ENCODE data around the gene C2orf92.

The C2orf92 gene

DNA sequence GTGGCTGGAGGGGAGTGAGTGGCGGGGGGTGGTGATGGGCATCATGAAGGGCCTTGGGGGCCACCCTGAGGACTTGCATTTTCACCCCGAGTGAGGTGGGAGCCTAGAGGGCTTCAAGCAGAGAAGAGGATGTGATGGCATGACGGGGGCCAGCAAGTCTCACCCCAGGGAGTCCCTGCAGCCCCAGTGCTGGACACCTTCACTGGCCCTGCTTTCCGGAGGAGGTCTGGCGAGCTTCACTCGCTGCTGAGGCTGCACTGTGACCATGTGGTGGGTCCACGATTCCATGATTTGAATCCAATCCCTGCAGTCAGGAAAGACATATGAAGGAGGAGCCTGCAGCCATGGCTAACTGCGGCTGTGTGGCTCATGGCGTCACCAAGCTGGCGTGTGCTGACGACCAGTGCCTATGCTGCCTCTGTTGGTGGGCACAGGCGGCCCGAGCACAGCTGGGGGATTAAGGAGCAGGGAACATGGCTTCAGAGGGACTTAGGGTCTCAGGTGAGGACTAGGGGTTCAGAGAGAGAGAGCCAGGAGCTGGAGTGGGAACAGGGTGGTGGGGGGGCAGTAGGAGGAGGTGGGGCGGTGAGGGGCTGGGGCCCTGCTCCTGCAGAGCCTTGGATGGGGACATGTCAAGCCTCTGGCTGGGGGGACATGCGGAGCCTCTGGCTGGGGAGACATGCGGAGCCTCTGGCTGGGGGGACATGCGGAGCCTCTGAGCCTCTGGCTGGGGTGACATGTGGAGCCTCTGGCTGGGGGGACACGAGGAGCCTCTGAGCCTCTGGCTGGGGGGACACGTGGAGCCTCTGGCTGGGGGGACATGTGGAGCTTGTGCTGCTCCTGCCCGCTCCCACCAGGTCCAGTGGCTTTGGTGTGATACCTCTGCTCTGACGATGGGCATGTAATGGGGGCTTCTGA, 47.4 kb downstream of the C2orf92 start:
- no peaks in the 10 kb centered on the region for H3K9me3 ChIP-seq (ENCODE audit: insufficient read depth, low read depth, low read length)
- H3K27me3 ChIP-seq (ENCODE audit: insufficient read depth, low read length) = no peaks in the 10 kb centered on the region
- no peaks in the 10 kb centered on the region for H3K36me3 ChIP-seq (ENCODE audit: insufficient read depth, low read length)
- WGBS = 92% methylated on average over 21 of the region's 21 CpGs
- H3K9ac ChIP-seq (ENCODE audit: low read depth, low read length) = no peak overlapping the region
- H3K4me3 ChIP-seq (ENCODE audit: low read length) = no peak overlapping the region
- H3K27ac ChIP-seq (ENCODE audit: low read depth, low read length) = no peak overlapping the region
- H3K4me1 ChIP-seq (ENCODE audit: insufficient read depth, low read length) = peaks cover 10% of the 10 kb centered on the region

DNA sequence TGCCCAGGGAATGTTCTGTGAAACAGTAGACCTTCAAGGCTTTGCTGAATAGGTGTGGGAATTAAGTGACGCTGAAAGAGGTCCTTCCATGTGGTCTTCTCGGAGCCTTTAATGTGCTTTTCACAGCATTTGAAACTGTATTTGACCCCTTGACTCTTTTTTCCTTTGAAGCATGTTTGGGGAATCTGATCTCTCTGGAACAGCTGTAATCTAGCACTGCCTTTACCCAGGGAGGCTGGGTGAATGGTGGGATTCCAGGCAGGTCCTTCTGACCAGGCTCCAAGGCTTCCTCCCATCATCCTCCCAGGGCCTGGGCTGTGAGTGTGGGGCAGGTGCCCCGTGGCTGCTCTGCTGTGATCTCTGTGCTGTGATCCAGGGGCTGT, 48.1 kb downstream of the C2orf92 start:
- Histone ChIP-seq H3K27ac (ENCODE audit: low read depth, low read length) (no peak overlapping the region), H3K4me1 (ENCODE audit: insufficient read depth, low read length) (peaks cover 10% of the 10 kb centered on the region), H3K9ac (ENCODE audit: low read depth, low read length) (no peak overlapping the region), H3K9me3 (ENCODE audit: insufficient read depth, low read depth, low read length) (no peaks in the 10 kb centered on the region), H3K4me3 (ENCODE audit: low read length) (no peak overlapping the region), H3K36me3 (ENCODE audit: insufficient read depth, low read length) (no peaks in the 10 kb centered on the region), H3K27me3 (ENCODE audit: insufficient read depth, low read length) (no peaks in the 10 kb centered on the region)
- WGBS = 94% methylated on average over 3 of the region's 3 CpGs

DNA sequence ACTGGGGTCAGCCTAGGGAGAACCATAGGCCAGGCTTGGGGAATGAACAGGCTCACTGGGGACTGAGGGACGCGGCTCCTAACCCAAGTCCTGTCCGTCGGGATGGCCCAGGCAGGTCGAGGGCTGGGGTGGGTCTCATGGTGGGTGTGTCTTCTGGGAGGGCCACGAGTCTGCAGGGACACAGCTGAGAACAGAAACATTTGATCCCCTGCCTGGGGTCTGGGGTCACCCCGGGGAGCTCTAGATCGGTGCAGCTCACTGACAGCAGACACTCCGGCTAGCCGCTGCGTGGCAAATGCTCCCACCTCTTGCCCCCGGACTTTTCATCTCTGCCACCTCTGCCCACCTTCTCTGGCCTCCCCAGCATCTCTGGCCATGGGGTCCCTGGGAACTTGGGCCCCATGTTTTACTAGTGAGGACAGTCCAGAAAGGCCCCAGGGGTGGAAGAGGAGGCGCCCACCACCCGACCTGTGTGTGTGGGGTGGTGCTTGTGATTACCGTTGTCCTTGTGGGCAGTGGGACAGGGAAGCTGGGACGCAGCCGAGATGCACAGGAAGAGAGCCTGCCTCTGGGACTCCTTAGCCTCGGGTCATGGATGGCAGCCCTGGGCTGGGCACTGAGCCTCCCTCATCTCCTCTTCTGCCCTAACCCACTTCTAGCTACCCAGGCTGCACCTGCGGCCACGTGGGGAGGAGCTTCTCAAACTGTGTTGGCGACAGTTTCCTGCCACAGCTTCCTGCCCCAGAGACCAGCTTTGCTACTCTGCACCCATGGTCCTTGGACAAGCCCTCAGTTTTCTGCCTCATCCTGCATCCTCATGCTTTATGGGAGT, 48.8 kb downstream of the C2orf92 start:
- no peak overlapping the region for H3K27ac ChIP-seq (ENCODE audit: low read depth, low read length)

DNA sequence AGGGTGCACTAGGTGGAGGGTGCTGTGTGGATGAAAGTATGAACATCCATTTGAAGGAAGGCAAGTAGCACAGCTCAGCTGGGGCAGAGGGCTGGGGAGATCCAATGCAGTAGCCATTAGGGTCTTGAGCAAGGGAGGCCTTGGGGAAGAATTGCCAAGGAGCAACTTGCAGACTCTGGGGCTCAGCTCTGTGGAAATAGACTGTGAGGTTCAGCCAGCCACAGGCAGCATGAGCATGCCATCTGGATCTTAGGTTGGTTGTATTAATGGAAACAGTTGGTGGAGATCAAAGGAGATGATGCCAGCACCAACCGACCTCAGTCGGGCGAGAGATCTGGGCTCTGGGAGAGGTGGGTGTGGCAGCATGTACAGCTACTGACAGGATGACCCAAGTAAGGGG, 49.4 kb downstream of the C2orf92 start:
- H3K4me1 ChIP-seq (ENCODE audit: insufficient read depth, low read length) = peaks cover 10% of the 10 kb centered on the region
- no peak overlapping the region for H3K27ac ChIP-seq (ENCODE audit: low read depth, low read length)
- H3K9ac ChIP-seq (ENCODE audit: low read depth, low read length) = no peak overlapping the region
- no peaks in the 10 kb centered on the region for H3K36me3 ChIP-seq (ENCODE audit: insufficient read depth, low read length)
- H3K4me3 ChIP-seq (ENCODE audit: low read length) = no peak overlapping the region
- no peaks in the 10 kb centered on the region for H3K27me3 ChIP-seq (ENCODE audit: insufficient read depth, low read length)
- H3K9me3 ChIP-seq (ENCODE audit: insufficient read depth, low read depth, low read length) = no peaks in the 10 kb centered on the region
- 94% methylated on average over 3 of the region's 3 CpGs for WGBS

More for the DNA sequence above, 48.8 kb downstream of the C2orf92 start:
- WGBS = 91% methylated on average over 21 of the region's 21 CpGs
- H3K9ac ChIP-seq (ENCODE audit: low read depth, low read length) = no peak overlapping the region
- no peaks in the 10 kb centered on the region for H3K27me3 ChIP-seq (ENCODE audit: insufficient read depth, low read length)
- H3K4me1 ChIP-seq (ENCODE audit: insufficient read depth, low read length) = peaks cover 10% of the 10 kb centered on the region
- H3K9me3 ChIP-seq (ENCODE audit: insufficient read depth, low read depth, low read length) = no peaks in the 10 kb centered on the region
- H3K36me3 ChIP-seq (ENCODE audit: insufficient read depth, low read length) = no peaks in the 10 kb centered on the region
- no peak overlapping the region for H3K4me3 ChIP-seq (ENCODE audit: low read length)

DNA sequence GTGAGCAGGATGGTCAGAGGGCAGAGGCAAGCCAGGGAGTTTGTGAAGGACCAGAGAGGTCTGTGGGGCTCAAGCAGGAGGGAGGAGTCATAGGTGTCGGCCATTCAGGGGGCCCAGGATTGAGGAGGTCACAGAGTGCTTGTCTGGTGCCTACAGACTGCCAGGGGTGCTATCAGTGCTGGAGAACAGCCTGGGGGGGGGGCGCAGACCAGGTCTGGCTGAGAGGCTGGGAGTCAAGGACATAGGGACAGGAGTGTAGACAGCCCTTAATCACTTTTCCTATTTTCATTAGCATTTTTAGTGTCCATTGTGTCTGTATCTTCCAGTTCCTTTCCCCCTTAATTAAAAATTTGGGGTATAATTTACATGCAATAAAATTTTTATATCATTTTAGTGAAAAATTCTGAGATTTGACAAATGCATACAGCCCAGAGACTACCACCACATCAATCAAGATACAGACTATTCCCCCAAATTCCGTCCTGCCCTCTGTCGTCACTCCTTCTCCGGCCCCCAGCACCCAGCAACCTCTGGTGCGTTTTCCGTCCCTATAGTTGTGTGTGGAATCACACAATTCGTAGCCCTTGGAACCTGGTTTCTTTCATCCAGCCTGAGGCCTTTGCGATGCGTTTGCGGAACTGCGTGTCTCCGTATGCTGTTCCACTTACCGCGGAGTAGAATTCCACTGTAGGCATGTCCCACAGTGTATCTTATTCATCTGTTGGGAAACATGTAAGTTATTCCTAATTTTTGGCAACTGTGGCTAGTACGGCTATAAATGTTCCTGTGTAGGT, 50.0 kb downstream of the C2orf92 start:
- Histone ChIP-seq H3K36me3 (ENCODE audit: insufficient read depth, low read length) (no peaks in the 10 kb centered on the region), H3K27ac (ENCODE audit: low read depth, low read length) (no peak overlapping the region), H3K27me3 (ENCODE audit: insufficient read depth, low read length) (no peaks in the 10 kb centered on the region), H3K9ac (ENCODE audit: low read depth, low read length) (no peak overlapping the region), H3K4me3 (ENCODE audit: low read length) (no peak overlapping the region), H3K9me3 (ENCODE audit: insufficient read depth, low read depth, low read length) (no peaks in the 10 kb centered on the region), H3K4me1 (ENCODE audit: insufficient read depth, low read length) (peaks cover 10% of the 10 kb centered on the region)
- 94% methylated on average over 16 of the region's 16 CpGs for WGBS

DNA sequence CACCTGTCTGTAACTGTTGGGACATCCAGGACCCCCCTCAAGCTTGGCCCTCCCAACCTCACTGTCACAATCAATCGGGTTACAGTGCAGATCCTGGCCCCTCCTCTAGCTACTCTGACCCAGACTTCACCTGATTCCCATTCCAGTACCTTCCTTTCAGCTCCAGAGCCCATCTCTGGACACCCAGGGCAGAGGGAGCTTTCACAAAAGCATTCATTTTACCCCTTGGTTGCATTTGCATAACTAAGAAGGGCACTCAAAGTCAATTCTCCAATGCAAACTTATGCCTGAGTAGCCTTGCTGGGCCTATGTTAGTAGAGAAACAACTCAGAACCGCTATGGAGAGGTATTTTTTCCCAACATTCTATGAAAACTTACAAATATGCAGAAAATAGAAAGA, 51.2 kb downstream of the C2orf92 start:
- no peak overlapping the region for H3K9ac ChIP-seq (ENCODE audit: low read depth, low read length)
- no peaks in the 10 kb centered on the region for H3K27me3 ChIP-seq (ENCODE audit: insufficient read depth, low read length)
- no peak overlapping the region for H3K4me3 ChIP-seq (ENCODE audit: low read length)
- H3K4me1 ChIP-seq (ENCODE audit: insufficient read depth, low read length) = peaks cover 10% of the 10 kb centered on the region
- H3K9me3 ChIP-seq (ENCODE audit: insufficient read depth, low read depth, low read length) = no peaks in the 10 kb centered on the region
- no peaks in the 10 kb centered on the region for H3K36me3 ChIP-seq (ENCODE audit: insufficient read depth, low read length)
- 32% methylated on average over 2 of the region's 2 CpGs for WGBS
- peak overlapping the region; percentile 4; the same call in 1 of the 2 replicates for H3K27ac ChIP-seq (ENCODE audit: low read depth, low read length)

DNA sequence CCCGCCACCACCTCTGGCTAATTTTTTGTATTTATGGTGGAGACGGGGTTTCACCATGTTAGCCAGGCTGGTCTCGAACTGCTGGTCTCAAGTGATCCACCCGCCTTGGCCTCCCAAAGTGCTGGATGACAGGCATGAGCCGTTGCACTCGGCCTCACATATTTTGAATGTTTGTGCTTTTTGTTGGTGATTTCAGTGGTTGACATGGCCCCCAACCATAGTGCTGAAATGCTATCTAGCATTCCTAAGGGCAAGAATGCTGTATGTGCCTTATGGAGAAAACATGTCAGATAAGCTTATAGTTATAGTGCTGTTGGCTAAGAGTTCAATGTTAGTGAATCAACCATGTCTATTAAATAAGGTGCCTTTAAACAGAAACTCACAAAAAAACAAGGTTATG, 52.7 kb downstream of the C2orf92 start:
- Histone ChIP-seq H3K9ac (ENCODE audit: low read depth, low read length) (no peak overlapping the region), H3K9me3 (ENCODE audit: insufficient read depth, low read depth, low read length) (no peaks in the 10 kb centered on the region), H3K4me1 (ENCODE audit: insufficient read depth, low read length) (peaks cover 10% of the 10 kb centered on the region), H3K27ac (ENCODE audit: low read depth, low read length) (no peak overlapping the region), H3K36me3 (ENCODE audit: insufficient read depth, low read length) (no peaks in the 10 kb centered on the region), H3K27me3 (ENCODE audit: insufficient read depth, low read length) (no peaks in the 10 kb centered on the region), H3K4me3 (ENCODE audit: low read length) (no peak overlapping the region)
- 94% methylated on average over 6 of the region's 6 CpGs for WGBS

DNA sequence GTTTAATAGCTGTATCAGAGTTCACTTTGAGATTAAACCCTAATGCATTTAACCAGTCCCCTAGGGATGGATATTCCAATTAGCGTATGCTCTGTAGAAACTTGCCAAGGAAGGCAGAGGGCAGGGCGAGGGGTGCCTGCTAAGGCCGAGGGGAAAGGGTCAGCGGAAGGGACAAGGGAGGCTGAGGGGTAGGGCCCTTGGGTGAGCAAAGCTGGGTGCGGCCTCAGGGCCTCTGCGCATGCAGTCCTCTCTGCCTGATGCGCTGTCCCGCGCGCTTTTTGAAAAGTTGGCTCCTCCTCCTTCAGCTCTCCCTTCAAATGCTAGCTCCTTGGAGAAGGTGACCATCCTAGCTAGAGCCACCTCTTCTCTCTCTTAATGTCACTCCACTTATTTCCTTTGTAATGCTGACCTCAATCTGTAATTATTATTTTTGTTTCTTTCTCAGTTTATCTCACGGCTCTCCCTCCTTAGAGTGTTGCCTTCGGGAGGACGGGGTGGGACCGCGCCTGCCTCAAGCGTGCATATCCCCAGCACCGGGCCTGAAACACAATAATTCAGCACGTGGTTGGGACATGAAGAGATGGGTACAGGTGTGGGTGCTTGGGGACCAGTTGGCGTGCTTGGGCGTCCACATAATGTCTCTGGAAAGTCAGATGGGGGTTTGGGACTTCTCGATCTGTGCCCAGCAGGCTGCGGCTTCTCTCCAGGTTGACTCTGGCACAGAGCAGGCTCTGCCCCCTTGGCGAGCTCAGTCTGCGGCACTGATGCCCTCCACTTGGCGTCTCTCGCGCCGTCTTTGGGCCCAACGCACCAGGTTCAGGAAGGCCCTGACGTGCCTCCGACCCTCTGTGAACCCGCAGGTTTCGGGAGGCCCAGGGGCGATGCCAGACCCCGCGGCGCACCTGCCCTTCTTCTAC, 53.9 kb downstream of the C2orf92 start:
- Histone ChIP-seq H3K36me3 (ENCODE audit: insufficient read depth, low read length) (no peaks in the 10 kb centered on the region), H3K4me1 (ENCODE audit: insufficient read depth, low read length) (peaks cover 10% of the 10 kb centered on the region), H3K4me3 (ENCODE audit: low read length) (no peak overlapping the region), H3K9me3 (ENCODE audit: insufficient read depth, low read depth, low read length) (no peaks in the 10 kb centered on the region), H3K27ac (ENCODE audit: low read depth, low read length) (no peak overlapping the region), H3K27me3 (ENCODE audit: insufficient read depth, low read length) (no peaks in the 10 kb centered on the region), H3K9ac (ENCODE audit: low read depth, low read length) (no peak overlapping the region)
- WGBS = 96% methylated on average over 37 of the region's 37 CpGs

DNA sequence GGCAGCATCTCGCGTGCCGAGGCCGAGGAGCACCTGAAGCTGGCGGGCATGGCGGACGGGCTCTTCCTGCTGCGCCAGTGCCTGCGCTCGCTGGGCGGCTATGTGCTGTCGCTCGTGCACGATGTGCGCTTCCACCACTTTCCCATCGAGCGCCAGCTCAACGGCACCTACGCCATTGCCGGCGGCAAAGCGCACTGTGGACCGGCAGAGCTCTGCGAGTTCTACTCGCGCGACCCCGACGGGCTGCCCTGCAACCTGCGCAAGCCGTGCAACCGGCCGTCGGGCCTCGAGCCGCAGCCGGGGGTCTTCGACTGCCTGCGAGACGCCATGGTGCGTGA, 54.5 kb downstream of the C2orf92 start:
- Histone ChIP-seq H3K27me3 (ENCODE audit: insufficient read depth, low read length) (no peaks in the 10 kb centered on the region), H3K9me3 (ENCODE audit: insufficient read depth, low read depth, low read length) (no peaks in the 10 kb centered on the region), H3K9ac (ENCODE audit: low read depth, low read length) (no peak overlapping the region), H3K4me1 (ENCODE audit: insufficient read depth, low read length) (peaks cover 10% of the 10 kb centered on the region), H3K36me3 (ENCODE audit: insufficient read depth, low read length) (no peaks in the 10 kb centered on the region), H3K27ac (ENCODE audit: low read depth, low read length) (no peak overlapping the region), H3K4me3 (ENCODE audit: low read length) (no peak overlapping the region)
- 98% methylated on average over 41 of the region's 41 CpGs for WGBS

DNA sequence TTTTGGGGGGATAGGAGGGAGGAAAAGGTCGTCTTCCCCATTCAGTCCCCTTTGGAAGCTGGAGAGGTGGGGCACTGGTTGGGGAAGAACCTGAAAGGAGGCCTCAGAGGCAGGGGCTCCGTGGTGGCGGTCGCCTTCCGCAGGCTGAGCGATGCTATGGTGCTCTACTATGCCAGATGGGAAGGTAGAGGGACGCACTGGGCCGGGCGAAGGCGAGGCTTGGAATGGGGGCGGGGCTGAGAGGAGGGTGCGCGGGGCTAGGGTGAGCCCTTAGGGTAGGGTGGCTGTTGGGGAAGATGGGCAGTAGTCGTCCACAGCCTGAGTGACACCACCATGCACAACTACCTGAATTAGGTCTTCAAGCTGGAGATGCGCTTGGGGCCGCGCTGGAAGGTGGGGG, 55.0 kb downstream of the C2orf92 start:
- Histone ChIP-seq H3K9ac (ENCODE audit: low read depth, low read length) (no peak overlapping the region), H3K27ac (ENCODE audit: low read depth, low read length) (no peak overlapping the region), H3K9me3 (ENCODE audit: insufficient read depth, low read depth, low read length) (no peaks in the 10 kb centered on the region), H3K4me3 (ENCODE audit: low read length) (no peak overlapping the region), H3K36me3 (ENCODE audit: insufficient read depth, low read length) (no peaks in the 10 kb centered on the region), H3K27me3 (ENCODE audit: insufficient read depth, low read length) (no peaks in the 10 kb centered on the region), H3K4me1 (ENCODE audit: insufficient read depth, low read length) (peaks cover 10% of the 10 kb centered on the region)
- WGBS = 91% methylated on average over 17 of the region's 17 CpGs

Measured in HUES64 (cell line).